ENCODE measurements around the gene TAPT1.

Gene TAPT1

DNA sequence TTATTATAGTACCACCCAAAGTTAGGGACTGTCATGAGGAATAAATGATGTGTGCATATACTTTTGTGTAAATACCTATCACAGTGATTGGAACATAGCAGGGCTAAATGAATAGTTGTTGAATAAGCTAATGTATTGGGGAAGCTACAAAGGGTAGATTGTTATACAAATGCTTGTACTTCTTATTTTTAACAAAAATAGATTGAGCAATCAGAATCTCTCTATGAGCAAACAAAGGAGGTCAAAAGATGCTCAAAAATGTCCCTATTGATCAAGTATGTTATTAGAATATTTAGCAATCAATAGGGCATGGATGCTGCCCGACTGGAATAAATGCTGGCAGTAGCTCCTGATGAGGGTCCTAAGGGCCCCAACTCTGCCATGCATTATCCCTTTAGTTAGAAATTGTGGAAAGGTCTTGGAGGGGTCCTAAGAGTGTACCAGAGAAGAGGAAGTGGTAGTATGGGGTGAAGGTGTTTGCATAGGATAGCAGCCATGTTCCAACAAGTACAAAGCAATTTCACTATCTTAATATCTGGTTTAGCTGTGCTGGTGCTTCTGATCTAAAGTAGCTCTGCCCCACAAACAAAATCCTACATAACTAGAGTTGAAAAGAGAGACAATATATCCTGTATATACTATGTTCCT lies 33.1 kb upstream of the TAPT1 start:
- H3K27ac ChIP-seq, result no peak overlapping the region
- no peak for TF ChIP-seq ZFX (IDR thresholded peaks at IDR 0.05; ENCODE audit: borderline replicate concordance)
- TF ChIP-seq, protein P1, sequence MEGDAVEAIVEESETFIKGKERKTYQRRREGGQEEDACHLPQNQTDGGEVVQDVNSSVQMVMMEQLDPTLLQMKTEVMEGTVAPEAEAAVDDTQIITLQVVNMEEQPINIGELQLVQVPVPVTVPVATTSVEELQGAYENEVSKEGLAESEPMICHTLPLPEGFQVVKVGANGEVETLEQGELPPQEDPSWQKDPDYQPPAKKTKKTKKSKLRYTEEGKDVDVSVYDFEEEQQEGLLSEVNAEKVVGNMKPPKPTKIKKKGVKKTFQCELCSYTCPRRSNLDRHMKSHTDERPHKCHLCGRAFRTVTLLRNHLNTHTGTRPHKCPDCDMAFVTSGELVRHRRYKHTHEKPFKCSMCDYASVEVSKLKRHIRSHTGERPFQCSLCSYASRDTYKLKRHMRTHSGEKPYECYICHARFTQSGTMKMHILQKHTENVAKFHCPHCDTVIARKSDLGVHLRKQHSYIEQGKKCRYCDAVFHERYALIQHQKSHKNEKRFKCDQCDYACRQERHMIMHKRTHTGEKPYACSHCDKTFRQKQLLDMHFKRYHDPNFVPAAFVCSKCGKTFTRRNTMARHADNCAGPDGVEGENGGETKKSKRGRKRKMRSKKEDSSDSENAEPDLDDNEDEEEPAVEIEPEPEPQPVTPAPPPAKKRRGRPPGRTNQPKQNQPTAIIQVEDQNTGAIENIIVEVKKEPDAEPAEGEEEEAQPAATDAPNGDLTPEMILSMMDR (IDR thresholded peaks at IDR 0.05), result no peak

- H3K27ac ChIP-seq, result no peak overlapping the region
- TF ChIP-seq, protein P1 (IDR thresholded peaks at IDR 0.05), result no peak
- TF ChIP-seq ZFX (IDR thresholded peaks at IDR 0.05; ENCODE audit: borderline replicate concordance), result no peak
Measured at GRCh38 chr4:16257611-16258010, 31.3 kb upstream of the TAPT1 start.

DNA sequence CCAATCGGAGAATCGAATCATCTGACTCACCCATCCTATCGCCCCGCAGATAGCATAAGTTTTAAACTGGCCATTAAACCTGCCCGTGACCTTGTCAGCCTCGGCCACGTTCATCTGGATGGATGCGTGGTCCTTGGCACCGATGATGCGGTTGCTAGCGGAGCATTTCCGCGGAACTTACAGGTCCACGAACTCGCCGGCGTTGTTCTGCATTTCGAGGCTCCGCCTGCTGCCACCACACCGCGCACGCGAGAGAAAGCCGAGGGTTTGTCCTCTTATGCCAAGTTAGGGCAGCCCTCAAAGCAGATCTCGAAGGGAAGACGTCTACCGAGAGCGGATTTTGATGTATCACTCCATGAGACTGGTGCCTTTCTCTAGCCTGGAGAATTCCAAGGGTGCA lies 30.1 kb upstream of the TAPT1 start:
- H3K27ac ChIP-seq, result no peak overlapping the region
- no peak for TF ChIP-seq ZFX (IDR thresholded peaks at IDR 0.05; ENCODE audit: borderline replicate concordance)
- TF ChIP-seq, protein P1 (IDR thresholded peaks at IDR 0.05), result no peak

- TF ChIP-seq, protein P1 (IDR thresholded peaks at IDR 0.05), result no peak
- no peak for TF ChIP-seq ZFX (IDR thresholded peaks at IDR 0.05; ENCODE audit: borderline replicate concordance)
- no peak overlapping the region for H3K27ac ChIP-seq
Measured at GRCh38 chr4:16255730-16256129, 29.5 kb upstream of the TAPT1 start.

GRCh38 chr4:16253127-16253960 lies 27.1 kb upstream of the TAPT1 start:
- no peak for TF ChIP-seq ZFX (IDR thresholded peaks at IDR 0.05; ENCODE audit: borderline replicate concordance)
- TF ChIP-seq, protein P1 (IDR thresholded peaks at IDR 0.05), result no peak
- no peak overlapping the region for H3K27ac ChIP-seq

- no peak for TF ChIP-seq ZFX (IDR thresholded peaks at IDR 0.05; ENCODE audit: borderline replicate concordance)
- TF ChIP-seq, protein P1 (IDR thresholded peaks at IDR 0.05), result no peak
- no peak overlapping the region for H3K27ac ChIP-seq
Measured at GRCh38 chr4:16250661-16251365, 24.5 kb upstream of the TAPT1 start.
